ENCODE measurements around the gene PRR5L. TPM values are rescaled to one million over a fixed set of nuclear protein-coding genes. Genes with fewer than 3 reads are reported as not detected.

The PRR5L gene
- total and polyA plus RNA-seq, 9 donors: 6.7 to 10.4 (median 7.1) TPM

DNA sequence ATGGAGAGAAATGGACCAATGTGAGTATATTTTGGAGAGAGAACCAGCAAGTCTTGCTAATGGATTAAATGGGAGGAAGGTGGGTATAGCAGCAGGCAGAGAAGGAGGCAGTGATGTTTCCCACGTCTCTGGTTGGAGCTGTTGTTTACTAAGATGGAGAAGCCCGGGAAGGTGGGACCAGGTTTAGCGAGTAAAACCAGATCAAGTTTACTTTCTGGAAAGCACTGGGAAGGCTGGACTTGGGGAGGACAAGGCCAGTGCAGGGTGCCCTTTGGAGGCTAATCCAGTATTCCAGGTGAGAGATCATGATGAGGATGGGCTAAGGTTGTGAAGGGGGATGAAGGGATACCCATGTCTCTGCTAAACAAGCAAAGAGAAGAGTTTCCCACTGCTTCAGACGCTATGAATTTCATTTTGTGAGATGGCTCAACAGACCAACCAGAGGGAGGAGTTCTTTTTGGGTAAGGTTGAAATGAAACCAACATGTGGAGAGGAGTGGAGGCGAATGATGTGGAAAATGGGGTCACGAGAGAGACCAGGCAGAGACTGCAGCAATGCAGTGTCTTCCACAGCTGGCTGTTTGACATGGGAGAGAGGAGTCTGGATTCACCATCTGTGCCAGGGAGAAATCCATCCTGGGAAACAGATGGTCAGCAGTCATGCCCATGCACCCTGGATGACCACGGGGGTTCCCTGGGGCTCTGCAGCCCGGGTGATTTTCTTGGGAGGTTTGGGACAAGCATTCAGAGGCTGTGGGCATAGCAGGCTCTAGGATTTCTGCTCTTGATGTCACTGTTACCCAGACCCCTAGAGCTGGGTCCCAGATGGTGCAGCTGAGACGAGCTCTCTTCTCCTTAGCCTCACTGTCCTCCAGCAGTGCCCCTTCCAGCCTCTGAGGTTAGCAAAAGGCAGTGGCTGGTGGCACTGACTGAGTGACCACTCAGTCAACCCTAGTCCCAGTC is 31.8 kb upstream of the PRR5L start:
- H3K4me3 ChIP-seq (ENCODE audit: low read length): no peak overlapping the region

DNA sequence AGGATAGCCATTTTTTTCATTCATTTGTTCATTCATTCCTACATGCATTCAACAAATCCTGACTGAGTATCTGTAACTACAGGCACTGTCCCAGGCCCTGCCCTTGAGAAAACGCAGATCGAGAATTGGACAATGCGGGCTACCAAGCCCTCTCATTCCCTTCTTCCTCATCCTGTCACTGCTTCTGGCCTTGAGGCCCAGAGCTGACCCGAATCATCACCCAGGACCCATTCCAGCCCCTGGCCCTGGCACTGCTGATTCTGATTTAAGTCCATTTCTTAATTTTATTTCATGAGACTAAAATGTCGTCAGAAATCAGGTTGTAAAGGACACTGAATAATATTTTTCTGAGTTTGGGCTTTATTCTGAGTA is 31.1 kb upstream of the PRR5L start:
- peaks cover 4% of the 10 kb centered on the region for H3K27me3 ChIP-seq (ENCODE audit: control insufficient read depth, insufficient read depth, low read length)
- no peaks in the 10 kb centered on the region for H3K36me3 ChIP-seq (ENCODE audit: control insufficient read depth, insufficient read depth, low read length)
- WGBS (ENCODE audit: insufficient coverage): 83% methylated on average over 4 of the region's 5 CpGs
- no peaks in the 10 kb centered on the region for H3K9me3 ChIP-seq (replicated peaks; ENCODE audit: control insufficient read depth, low read depth, low read length)
- H3K4me1 ChIP-seq (ENCODE audit: control insufficient read depth, insufficient read depth, low read length): peaks cover 15% of the 10 kb centered on the region
- H3K4me3 ChIP-seq (ENCODE audit: low read length): no peak overlapping the region
- no peak for DNase-seq
- H3K27ac ChIP-seq (ENCODE audit: low read length): no peak overlapping the region

More for the DNA sequence above, 31.8 kb upstream of the PRR5L start:
- Histone ChIP-seq H3K9me3 (replicated peaks; ENCODE audit: control insufficient read depth, low read depth, low read length) (no peaks in the 10 kb centered on the region), H3K27ac (ENCODE audit: low read length) (no peak overlapping the region), H3K4me1 (ENCODE audit: control insufficient read depth, insufficient read depth, low read length) (peaks cover 13% of the 10 kb centered on the region), H3K36me3 (ENCODE audit: control insufficient read depth, insufficient read depth, low read length) (no peaks in the 10 kb centered on the region), H3K27me3 (ENCODE audit: control insufficient read depth, insufficient read depth, low read length) (peaks cover 4% of the 10 kb centered on the region)
- WGBS (ENCODE audit: insufficient coverage): 62% methylated on average over 7 of the region's 9 CpGs
- peak; percentile 53 for DNase-seq

DNA sequence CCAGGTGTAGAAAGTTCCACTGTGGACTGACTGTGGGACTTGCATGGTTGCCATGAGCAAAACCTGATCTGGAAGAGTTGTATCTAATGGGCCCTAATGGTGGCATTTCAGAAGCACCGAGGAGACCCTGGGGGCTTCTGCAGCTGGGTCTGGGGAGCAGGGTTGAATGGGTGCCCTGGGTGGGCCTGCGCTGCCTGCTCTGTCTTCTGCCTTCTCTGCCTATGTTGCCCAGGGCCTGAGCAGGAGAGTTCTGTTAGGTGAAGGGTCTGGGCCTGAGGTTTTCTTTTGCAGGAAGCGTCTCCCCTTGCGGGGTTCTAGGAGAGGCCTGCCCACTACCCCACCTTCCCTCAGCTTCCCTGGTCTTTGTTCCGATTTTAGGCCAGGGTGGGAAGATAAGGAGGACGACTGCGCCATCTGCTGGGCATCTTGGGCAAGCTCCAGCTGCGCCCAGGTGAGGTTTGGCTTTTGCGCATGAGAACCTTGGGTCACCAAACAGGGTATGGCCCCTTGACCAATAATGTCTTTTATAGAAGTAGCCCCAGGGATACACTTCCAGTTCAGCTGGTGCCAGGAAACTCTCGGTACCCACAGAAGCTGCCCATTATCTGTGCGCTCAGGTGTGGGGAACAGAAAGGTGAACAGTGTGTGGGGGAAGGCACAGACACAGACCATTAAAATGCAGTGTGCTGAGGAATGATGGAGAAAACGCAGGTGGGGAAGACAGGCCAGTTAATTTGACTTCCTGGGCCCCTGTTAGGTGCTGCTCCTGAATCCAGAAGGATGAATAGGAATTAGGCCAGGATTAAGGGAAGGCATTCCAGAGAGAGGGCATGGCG is 30.1 kb upstream of the PRR5L start:
- peaks cover 4% of the 10 kb centered on the region for H3K36me3 ChIP-seq (ENCODE audit: control insufficient read depth, insufficient read depth, low read length)
- no peak overlapping the region for H3K4me3 ChIP-seq (ENCODE audit: low read length)
- 49% methylated on average over 8 of the region's 13 CpGs for WGBS (ENCODE audit: insufficient coverage)
- H3K9me3 ChIP-seq (replicated peaks; ENCODE audit: control insufficient read depth, low read depth, low read length): no peaks in the 10 kb centered on the region
- peak; percentile 55 for DNase-seq
- peaks cover 4% of the 10 kb centered on the region for H3K27me3 ChIP-seq (ENCODE audit: control insufficient read depth, insufficient read depth, low read length)
- no peak overlapping the region for H3K27ac ChIP-seq (ENCODE audit: low read length)
- peaks cover 21% of the 10 kb centered on the region for H3K4me1 ChIP-seq (ENCODE audit: control insufficient read depth, insufficient read depth, low read length)

DNA sequence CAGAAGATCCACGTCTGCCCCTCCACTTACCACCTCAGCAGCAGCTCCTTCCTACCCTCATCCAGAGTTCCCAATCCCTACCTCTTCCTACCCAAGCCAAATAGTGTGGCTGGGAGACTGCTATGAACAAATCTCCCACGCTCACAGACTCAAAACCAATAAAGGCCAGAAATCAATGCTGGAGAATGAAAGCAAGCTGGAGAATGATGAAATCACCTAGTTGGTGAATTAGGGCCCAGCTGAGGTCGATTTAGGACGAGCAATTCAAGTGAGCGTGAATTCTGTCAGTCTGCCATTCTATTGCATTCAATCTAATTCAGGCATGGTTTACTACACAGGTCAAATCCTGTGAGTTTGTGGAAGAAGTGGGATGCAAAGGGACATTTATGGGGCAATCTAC is 29.3 kb upstream of the PRR5L start:
- WGBS (ENCODE audit: insufficient coverage): no CpG with 5 or more reads among the region's 5 CpGs
- no peaks in the 10 kb centered on the region for H3K9me3 ChIP-seq (replicated peaks; ENCODE audit: control insufficient read depth, low read depth, low read length)
- peaks cover 3% of the 10 kb centered on the region for H3K27me3 ChIP-seq (ENCODE audit: control insufficient read depth, insufficient read depth, low read length)
- no peak overlapping the region for H3K4me3 ChIP-seq (ENCODE audit: low read length)
- DNase-seq: no peak
- H3K27ac ChIP-seq (ENCODE audit: low read length): no peak overlapping the region
- H3K4me1 ChIP-seq (ENCODE audit: control insufficient read depth, insufficient read depth, low read length): peaks cover 21% of the 10 kb centered on the region
- H3K36me3 ChIP-seq (ENCODE audit: control insufficient read depth, insufficient read depth, low read length): peaks cover 12% of the 10 kb centered on the region

DNA sequence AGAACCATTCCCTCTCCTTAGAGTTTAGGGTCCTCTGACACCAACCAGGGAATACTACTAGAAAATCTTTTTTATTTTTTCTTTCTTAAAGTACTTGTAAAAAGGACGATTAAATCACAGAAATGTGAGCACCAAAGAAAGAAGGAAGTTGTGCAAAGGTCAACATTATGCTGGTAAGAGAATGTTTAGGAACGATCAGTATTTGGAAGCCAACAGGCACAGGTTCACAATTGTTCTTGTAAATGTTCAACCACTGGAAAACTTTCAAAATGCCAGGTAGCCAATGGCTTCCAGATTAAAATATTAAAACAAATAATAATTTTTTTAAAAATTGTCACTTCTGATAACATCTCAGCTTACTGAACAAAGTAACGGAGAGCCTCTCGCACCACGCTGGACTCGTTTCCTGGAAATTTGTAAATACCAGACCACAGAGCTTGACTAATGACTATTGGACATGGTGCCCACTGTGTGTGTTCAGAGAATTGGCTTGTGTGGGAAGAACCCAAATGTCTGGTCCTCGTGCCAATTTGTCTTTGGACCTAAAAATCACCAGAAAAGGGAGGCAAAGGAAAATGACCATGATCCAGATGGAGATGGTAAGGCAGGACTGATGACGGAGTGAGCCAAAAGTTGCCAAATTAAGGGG is 27.6 kb upstream of the PRR5L start:
- no peaks in the 10 kb centered on the region for H3K27me3 ChIP-seq (ENCODE audit: control insufficient read depth, insufficient read depth, low read length)
- peak; percentile 61 for DNase-seq
- 76% methylated on average over 2 of the region's 8 CpGs for WGBS (ENCODE audit: insufficient coverage)

DNA sequence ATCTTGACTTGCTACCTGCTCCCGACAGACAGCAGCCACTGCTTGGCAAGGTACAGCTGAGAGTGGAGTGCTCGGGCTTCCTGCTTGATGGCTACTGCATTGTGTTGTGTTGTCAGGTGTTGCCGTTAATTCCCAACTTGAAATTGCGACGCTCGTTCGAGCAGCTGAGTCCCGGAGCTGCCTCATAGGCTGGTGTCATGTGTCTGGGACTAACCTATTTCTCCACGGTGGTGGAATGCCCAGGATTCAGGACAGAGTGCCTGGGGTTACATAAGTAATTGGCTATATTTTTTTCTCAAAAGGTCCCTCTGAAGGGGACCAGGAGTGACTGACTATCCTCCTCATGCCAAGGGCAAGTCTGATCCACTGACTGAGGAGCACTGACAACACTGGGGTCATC is 25.4 kb upstream of the PRR5L start:
- Histone ChIP-seq H3K4me1 (ENCODE audit: control insufficient read depth, insufficient read depth, low read length) (peaks cover 26% of the 10 kb centered on the region), H3K36me3 (ENCODE audit: control insufficient read depth, insufficient read depth, low read length) (peaks cover 36% of the 10 kb centered on the region), H3K9me3 (replicated peaks; ENCODE audit: control insufficient read depth, low read depth, low read length) (no peaks in the 10 kb centered on the region), H3K27ac (ENCODE audit: low read length) (no peak overlapping the region), H3K4me3 (ENCODE audit: low read length) (no peak overlapping the region), H3K27me3 (ENCODE audit: control insufficient read depth, insufficient read depth, low read length) (no peaks in the 10 kb centered on the region)
- 80% methylated on average over 9 of the region's 9 CpGs for WGBS (ENCODE audit: insufficient coverage)
- peak; percentile 35 for DNase-seq

More for the DNA sequence above, 27.6 kb upstream of the PRR5L start:
- H3K36me3 ChIP-seq (ENCODE audit: control insufficient read depth, insufficient read depth, low read length): peaks cover 26% of the 10 kb centered on the region
- no peak overlapping the region for H3K27ac ChIP-seq (ENCODE audit: low read length)
- H3K9me3 ChIP-seq (replicated peaks; ENCODE audit: control insufficient read depth, low read depth, low read length): no peaks in the 10 kb centered on the region
- peaks cover 21% of the 10 kb centered on the region for H3K4me1 ChIP-seq (ENCODE audit: control insufficient read depth, insufficient read depth, low read length)
- no peak overlapping the region for H3K4me3 ChIP-seq (ENCODE audit: low read length)

DNA sequence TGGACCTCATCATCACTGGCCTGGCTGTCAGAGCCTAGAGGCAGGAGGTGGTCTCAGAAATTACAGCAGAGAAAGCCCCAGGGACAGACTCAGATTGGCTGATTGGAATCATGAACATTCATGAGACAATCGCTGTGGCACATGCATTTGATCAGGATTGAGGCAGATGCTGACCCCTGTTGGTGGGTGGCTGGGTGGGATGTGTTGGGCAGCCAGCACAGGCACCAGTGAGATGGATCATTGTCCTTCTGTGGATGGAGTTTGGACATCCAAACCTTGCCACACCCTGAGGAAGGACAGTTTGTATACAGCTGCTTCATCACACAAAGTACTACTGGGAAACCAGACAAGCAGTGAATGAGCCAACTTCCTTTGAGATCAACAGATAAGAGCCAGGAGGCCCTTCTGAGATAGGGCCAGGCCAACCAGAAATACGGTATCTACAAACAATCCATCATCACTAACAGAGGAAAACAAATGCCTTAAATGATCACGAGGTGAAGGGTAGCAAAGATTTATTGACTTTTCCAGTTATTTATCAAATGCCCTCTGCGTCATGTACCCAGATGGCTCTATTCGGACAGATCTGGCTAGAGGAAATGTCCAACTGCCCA is 24.2 kb upstream of the PRR5L start:
- Histone ChIP-seq H3K27me3 (ENCODE audit: control insufficient read depth, insufficient read depth, low read length) (no peaks in the 10 kb centered on the region), H3K9me3 (replicated peaks; ENCODE audit: control insufficient read depth, low read depth, low read length) (no peaks in the 10 kb centered on the region), H3K27ac (ENCODE audit: low read length) (no peak overlapping the region), H3K36me3 (ENCODE audit: control insufficient read depth, insufficient read depth, low read length) (peaks cover 45% of the 10 kb centered on the region), H3K4me1 (ENCODE audit: control insufficient read depth, insufficient read depth, low read length) (peaks cover 24% of the 10 kb centered on the region), H3K4me3 (ENCODE audit: low read length) (no peak overlapping the region)
- 100% methylated on average over 1 of the region's 5 CpGs for WGBS (ENCODE audit: insufficient coverage)
- DNase-seq: no peak

DNA sequence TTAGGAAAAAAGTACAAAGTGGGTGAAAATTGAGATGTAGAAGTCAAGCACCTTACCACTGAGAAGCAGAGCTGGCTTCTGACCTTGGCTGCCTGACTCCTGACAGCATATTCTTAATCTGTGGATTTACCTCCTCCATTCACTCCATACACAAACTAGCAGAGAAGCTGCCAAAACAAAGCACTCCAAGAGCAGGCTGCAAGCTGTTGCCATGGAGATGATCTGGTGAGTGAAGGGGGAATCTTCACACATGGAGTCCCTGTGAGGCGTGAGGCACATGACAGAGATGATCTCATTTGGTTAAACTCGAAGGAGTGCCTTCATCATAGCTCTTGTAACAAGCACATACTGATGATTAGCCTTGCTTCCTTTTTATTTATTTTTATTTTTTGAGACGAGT is 23.0 kb upstream of the PRR5L start:
- 81% methylated on average over 3 of the region's 3 CpGs for WGBS (ENCODE audit: insufficient coverage)
- H3K36me3 ChIP-seq (ENCODE audit: control insufficient read depth, insufficient read depth, low read length): peaks cover 46% of the 10 kb centered on the region
- DNase-seq: no peak
- no peak overlapping the region for H3K27ac ChIP-seq (ENCODE audit: low read length)
- H3K4me3 ChIP-seq (ENCODE audit: low read length): no peak overlapping the region
- H3K9me3 ChIP-seq (replicated peaks; ENCODE audit: control insufficient read depth, low read depth, low read length): no peaks in the 10 kb centered on the region
- no peaks in the 10 kb centered on the region for H3K27me3 ChIP-seq (ENCODE audit: control insufficient read depth, insufficient read depth, low read length)
- peaks cover 24% of the 10 kb centered on the region for H3K4me1 ChIP-seq (ENCODE audit: control insufficient read depth, insufficient read depth, low read length)

DNA sequence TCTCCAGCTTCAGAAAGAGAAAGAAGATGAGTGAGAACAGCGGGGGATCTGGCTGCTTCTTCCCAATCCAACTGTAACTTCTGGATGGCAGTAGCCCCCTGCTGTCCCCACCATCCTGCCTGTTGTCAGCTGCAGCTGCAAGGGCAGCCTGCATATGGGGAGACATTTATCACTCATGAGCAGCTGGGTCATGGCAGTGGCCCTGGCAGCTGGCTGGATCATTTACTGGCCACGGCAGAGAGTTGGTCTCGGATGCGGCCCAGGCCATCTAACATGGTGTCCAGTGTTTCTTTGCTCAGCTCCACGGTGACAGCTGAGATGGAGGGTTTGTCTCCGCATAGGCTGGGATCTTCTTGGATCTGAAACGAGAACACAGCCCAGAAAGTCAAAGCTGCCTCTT is 21.7 kb upstream of the PRR5L start:
- Histone ChIP-seq H3K9me3 (replicated peaks; ENCODE audit: control insufficient read depth, low read depth, low read length) (no peaks in the 10 kb centered on the region), H3K4me3 (ENCODE audit: low read length) (no peak overlapping the region), H3K27ac (ENCODE audit: low read length) (peak overlapping the region; percentile 20), H3K4me1 (ENCODE audit: control insufficient read depth, insufficient read depth, low read length) (peaks cover 30% of the 10 kb centered on the region), H3K36me3 (ENCODE audit: control insufficient read depth, insufficient read depth, low read length) (peaks cover 50% of the 10 kb centered on the region), H3K27me3 (ENCODE audit: control insufficient read depth, insufficient read depth, low read length) (no peaks in the 10 kb centered on the region)
- WGBS (ENCODE audit: insufficient coverage): 96% methylated on average over 4 of the region's 7 CpGs
- DNase-seq: peak; percentile 72

Data from muscle of leg (tissue), 11 donors.